ENCODE results near the gene BRD7. TPM values are rescaled to one million over a fixed set of nuclear protein-coding genes. Genes with fewer than 3 reads are reported as not detected.

Gene BRD7
- total and polyA plus RNA-seq, 2 donors (not counting 3 experiments of a cell fraction or from before 2014, with no cell fraction given) = 17.1 to 69.1 TPM

DNA sequence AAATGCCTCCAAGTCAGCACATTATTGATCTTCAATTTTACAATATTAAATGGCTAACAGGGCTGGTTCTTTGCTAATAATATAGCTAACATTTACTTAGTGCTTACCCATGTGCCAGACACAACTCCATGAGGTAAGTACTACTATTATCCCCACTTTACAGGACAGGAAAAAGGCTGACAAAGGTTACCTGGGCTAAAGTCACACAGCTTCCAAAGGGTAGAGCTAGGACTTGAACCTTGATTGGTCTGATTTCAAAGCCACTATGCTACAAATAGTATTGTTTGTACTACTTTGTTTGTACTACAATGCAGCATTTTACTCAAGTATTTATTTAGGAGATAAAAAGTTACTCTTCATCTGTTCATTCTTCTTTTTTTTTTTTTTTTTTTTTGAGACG is 31.9 kb downstream of the BRD7 start:
- intact Hi-C loops (cut with micrococcal nuclease) = loop anchor here (10.0 kb wide), 1 partner anchor 242 kb away; no protein-coding TSS in a partner anchor
- no peak for DNase-seq (ENCODE audit: low read depth, low spot score)
- no peaks in the 10 kb centered on the region for H3K4me1 ChIP-seq (ENCODE audit: control insufficient read depth, extremely low read depth, insufficient read depth, low read length)

More for the DNA sequence above, 31.9 kb downstream of the BRD7 start:
- Histone ChIP-seq H3K4me2 (ENCODE audit: insufficient read depth, low read length) (no peak overlapping the region), H3K27ac (ENCODE audit: insufficient read depth, low read depth, low read length) (no peak overlapping the region), H3K36me3 (ENCODE audit: control insufficient read depth in 2 of 2, extremely low read depth in 1 of 2, insufficient read depth in 2 of 2, low read length in 2 of 2) (peaks cover 11 to 19% of the 10 kb centered on the region in 2 experiments), H4K20me1 (replicated peaks; ENCODE audit: control insufficient read depth, extremely low read depth, insufficient read depth, low read length) (no peaks in the 10 kb centered on the region), H3K27me3 (ENCODE audit: control insufficient read depth in 2 of 2, insufficient read depth in 2 of 2, low read length in 2 of 2) (no peaks in the 10 kb centered on the region), H3K79me2 (ENCODE audit: control insufficient read depth, insufficient read depth, low read length) (peaks cover 2% of the 10 kb centered on the region), H3K4me3 (replicated peaks in 1 of 3; ENCODE audit: insufficient read depth in 1 of 3, low read depth in 1 of 3, low read length in 3 of 3) (no peak overlapping the region), H3K9me1 (replicated peaks; ENCODE audit: control insufficient read depth, extremely low read depth, insufficient read depth, low read length) (no peaks in the 10 kb centered on the region), H3K9me3 (replicated peaks; ENCODE audit: control insufficient read depth, insufficient read depth, low read length) (no peaks in the 10 kb centered on the region), H2AFZ (ENCODE audit: low read depth, low read length) (no peak overlapping the region), H3K9ac (replicated peaks; ENCODE audit: extremely low read depth, insufficient read depth, low read length) (no peak overlapping the region)
- ChIA-PET CTCF (interaction anchor here (1.1 kb wide), 1 partner anchor 18 kb away, joined by 5 read pairs; no protein-coding TSS in a partner anchor), POLR2A (no interaction called here)
- dilution Hi-C loops (cut with MboI; ENCODE audit: extremely low pct_ligation_motif_present, low sequenced_read_pairs) = no loop called here
- no TSS peak for BruUV-seq (replicated peaks)
- FAIRE-seq = no peak
- TF ChIP-seq POLR2AphosphoS5 (IDR thresholded peaks at IDR 0.05; ENCODE audit: insufficient read depth, low read depth, low read length) (no peak), CTCF (IDR thresholded peaks at IDR 0.05; ENCODE audit: extremely low read depth in 1 of 2, insufficient read depth in 1 of 2, low read depth in 1 of 2, low read length in 2 of 2) (no peak), FOS (IDR thresholded peaks at IDR 0.05; ENCODE audit: borderline replicate concordance, insufficient read depth, low read length) (no peak), EZH2 (IDR thresholded peaks at IDR 0.05; ENCODE audit: borderline replicate concordance, low read depth, low read length, severe bottlenecking) (no peak), JUN (IDR thresholded peaks at IDR 0.05; ENCODE audit: borderline replicate concordance, insufficient read depth, insufficient read length, low read depth) (no peak), POLR2A (IDR thresholded peaks at IDR 0.05; ENCODE audit: low read depth, low read length) (no peak), MAX (IDR thresholded peaks at IDR 0.05; ENCODE audit: insufficient read depth, insufficient read length) (no peak), GATA2 (IDR thresholded peaks at IDR 0.05; ENCODE audit: insufficient read depth, insufficient read length, low read depth, low read length) (no peak), MYC (IDR thresholded peaks at IDR 0.05; ENCODE audit: low read depth, low read length) (no peak)
